ENCODE results near the gene HFM1. TPM values are rescaled to one million over a fixed set of nuclear protein-coding genes. Genes with fewer than 3 reads are reported as not detected.

Gene HFM1
- total RNA-seq, 1 donor from 2014 or later: 0.60 TPM

DNA sequence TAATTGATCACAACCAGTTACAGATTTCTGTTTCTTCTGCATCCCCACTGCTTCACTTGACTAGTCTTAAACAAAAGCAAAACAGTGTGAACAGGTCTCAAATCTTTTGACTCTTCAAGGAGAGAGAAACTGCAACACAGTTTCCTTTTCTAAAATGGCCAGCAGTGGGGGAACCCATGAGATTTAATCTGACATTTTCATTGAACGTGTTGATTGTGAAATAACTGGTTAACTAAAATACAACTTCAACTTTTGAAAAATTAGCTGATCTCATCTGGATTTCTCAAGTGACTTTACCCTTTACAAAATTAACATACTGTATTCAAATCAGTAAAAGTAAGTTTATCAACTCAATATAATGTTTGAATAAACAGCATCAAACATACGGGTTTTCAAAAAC, 143.0 kb downstream of the HFM1 start:
- DNase-seq (ENCODE audit: low spot score): no peak

DNA sequence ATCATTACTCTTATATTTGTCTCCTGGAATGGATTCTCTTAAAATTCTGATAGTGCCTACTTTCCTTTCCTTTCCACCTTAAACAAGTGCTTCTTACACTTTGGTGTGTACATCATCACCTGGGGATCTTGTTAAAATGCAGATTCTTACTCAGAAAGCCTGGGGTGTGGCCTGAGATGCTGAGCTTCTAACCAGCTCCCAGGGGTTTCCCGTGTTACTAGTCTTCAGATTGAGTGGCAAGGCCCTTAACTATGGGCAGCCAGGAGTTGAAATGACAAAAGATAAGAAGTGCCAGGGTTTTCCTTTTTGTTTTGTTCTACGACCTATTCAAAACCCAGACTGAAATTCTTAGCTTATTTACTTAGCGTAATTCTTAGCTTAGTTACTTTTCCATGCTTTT, 159.2 kb downstream of the HFM1 start:
- DNase-seq (ENCODE audit: low spot score): no peak

DNA sequence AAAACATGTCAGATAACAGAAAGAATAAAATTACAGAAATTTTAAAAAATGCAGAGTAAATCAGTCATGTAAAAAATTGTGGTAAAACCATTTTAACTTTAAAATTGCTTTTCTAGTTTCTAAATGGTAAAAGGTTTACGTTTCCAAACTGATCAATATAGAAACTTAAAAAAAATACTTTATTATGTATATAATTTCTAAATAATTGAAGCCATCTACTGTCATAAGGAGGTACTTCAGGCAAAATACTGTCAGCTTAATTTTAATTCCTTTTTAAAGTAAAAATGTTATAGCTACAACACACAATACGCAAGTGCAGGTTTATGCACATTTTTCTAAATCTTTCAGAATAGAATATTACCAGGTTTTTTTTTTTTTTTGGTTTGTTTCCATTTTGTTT, 159.9 kb downstream of the HFM1 start:
- no peak for DNase-seq (ENCODE audit: low spot score)

DNA sequence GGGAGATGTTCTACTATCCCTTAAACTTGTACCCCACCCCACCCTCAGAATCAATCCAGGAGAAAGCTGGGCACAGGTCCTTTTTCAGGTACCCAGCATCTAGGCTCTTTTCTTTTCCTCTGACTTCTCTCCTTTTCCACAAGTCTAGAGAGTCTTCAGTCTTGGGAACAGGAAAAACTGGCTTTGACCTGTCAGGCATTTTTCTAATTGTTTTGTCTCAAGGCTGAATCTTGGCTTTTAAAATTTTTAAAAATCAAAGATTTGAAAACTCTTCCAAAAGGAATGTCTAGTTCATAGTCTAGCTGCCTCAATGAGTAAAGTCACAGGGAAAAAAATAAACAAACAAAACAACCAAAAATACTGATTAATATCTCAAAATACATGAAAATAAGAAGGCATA, 161.5 kb downstream of the HFM1 start:
- DNase-seq (ENCODE audit: low spot score): no peak

DNA sequence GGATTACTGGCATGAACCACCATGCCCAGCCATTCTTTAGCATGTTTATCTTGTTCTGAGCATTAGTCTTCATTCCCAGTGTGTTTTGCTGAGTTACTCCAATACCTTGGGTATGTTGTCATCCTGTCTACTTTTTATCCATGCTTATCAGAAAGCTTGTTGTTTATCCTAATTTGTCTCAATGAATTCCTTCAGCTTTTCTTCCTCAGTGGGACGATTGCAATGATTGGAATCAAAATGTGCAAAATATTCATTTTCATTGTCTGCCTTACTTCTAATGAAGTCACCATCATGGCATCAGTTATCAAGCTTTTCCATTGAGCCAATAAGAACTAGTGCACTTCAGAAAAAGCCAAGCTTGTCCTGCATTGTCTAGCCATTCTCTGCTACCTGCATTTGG, 170.5 kb downstream of the HFM1 start:
- DNase-seq (ENCODE audit: low spot score): no peak

DNA sequence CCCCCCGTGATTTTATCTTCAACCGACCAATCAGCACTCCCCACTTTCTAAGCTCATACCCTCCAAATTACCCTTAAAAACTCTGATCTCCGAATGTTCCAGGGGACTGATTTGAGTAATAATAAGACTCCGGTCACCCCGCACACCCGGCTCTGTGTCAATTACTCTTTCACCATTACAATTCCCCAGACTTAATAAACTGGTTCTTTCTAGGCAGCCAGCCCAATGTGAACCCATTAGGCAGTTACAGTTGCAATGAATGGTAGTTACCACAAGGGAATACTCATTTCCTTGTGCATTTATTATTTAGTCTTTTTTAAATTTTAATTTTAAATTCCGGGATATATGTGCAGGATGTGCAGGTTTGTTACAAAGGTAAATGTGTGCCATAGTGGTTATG, 177.9 kb downstream of the HFM1 start:
- DNase-seq (ENCODE audit: low spot score): no peak

DNA sequence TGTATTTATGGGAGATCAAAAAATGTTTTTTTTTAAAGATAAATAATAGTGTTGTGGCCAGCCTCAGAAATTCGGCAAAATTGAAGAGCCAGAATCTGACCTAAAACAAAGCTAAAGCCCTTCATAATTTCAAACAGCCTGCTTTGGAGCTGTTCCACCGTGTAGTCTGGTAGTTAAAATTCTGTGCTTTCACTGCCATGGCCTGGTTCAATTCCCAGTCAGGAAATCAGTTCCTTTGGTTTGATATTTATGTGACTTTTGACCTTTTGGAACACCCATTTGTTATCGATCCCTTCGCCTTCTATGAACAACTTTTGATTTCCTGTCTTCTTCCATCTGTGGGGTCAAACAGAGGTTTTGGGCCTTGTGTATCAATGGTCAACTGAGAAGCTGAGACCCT, 179.8 kb downstream of the HFM1 start:
- DNase-seq (ENCODE audit: low spot score): no peak

DNA sequence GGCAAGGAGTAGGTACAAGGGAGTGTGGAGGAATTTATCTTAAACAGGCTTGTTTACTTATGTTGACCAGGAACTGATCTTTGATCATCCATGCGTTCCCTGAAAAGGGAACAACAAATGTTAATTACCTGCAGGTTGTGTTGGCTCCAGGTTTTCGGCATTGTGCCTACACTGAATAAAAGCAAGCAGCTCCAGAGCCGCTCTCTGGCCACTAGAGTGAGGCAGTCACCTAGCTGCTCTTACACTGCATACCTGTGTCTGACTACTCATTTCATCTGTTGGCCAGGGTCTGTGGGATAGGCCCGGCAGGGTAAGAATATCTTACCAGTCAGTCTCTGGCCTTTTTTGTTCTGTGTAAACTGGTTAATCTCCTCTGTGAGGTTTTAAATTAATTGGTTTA, 183.6 kb downstream of the HFM1 start:
- no peak for DNase-seq (ENCODE audit: low spot score)

DNA sequence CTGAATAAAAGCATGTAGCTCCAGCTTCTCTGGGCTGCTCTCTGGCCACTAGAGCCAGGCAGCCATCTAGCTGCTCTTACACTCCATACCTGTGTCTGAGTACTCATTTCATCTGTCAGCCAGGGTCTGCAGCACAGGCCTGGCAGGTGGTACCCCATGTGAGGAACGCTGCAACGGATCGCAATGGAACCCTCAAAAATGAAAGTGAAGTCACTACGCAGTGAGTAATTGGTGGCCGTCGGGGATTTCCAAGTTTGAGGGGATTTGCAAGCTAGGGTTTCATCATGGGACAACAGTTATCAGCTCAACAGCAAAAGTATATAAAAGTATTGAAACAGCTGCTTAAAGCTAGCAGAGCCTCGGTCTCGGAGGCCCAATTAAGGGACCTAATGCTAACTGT, 186.7 kb downstream of the HFM1 start:
- DNase-seq (ENCODE audit: low spot score): no peak

Other genes with a start within 250 kb of the HFM1 start
- 1.6 TPM for gene CDC7, start 96.0 kb upstream of the HFM1 start, total RNA-seq